K562 (cell line): Measurements from ENCODE around the gene SBF1. TPM values are rescaled to one million over a fixed set of nuclear protein-coding genes. Genes with fewer than 3 reads are reported as not detected.

Experiments used
- ATAC-seq: fragments of 200-7000 bp; cut with Tn5 transposase; 3 replicates; pipeline ENCODE4 v1.9.1; 2020; ENCODE audit warnings: moderate library complexity
- BruUV-seq: library from RNA; stranded (reverse); fragments of 400-500 nt; replicated peaks from 2 replicates; lab custom pipeline; 2021; lab: Mats Ljungman, UMichigan
- CTCF ChIA-PET: fragments of 300-600 bp; formaldehyde crosslinking; extraction: SDS; loops from one replicate; lab custom pipeline; 2021; ENCODE audit warnings: low intra/inter-chr PET ratio; lab: Yijun Ruan, JAX
- POLR2A ChIA-PET: fragments of 300-600, 350-650 bp; sonication (Branson Sonifier 250); formaldehyde crosslinking; extraction: SDS; loops from one replicate; lab custom pipeline; 2021; ENCODE audit warnings: antibody characterized with exemption, inconsistent platforms; lab: Yijun Ruan, JAX
- DNase-seq, 4 experiments: peaks; one replicate each; pipeline versions ENCODE4 v3.0.0 to v3.0.0-alpha.2; 2011 to 2018; ENCODE audit warnings: low spot score in 3 of 4, mixed read lengths in 3 of 4; ENCODE audit errors: extremely low read depth in 1 of 4
- FAIRE-seq: peaks from 2 replicates; lab custom pipeline; 2011; peaks lifted over from hg19 to GRCh38; lab: Jason Lieb, UNC
- H2AFZ ChIP-seq: 2 replicates; pipeline ENCODE4 v1.6.0; 2011; ENCODE audit warnings: low read depth, low read length, control low read depth, inconsistent platforms
- H3K27ac ChIP-seq: fragments of 200-600 bp; 3 replicates; pipeline ENCODE4 v1.8.0; 2011; ENCODE audit warnings: low read depth, mild to moderate bottlenecking, control low read depth, inconsistent platforms, low read length, moderate library complexity, mixed read lengths; ENCODE audit errors: extremely low read depth
- H3K27me3 ChIP-seq, 2 experiments: fragments of 300-600 bp in 1 of 2; 2 replicates in 1 of 2; 3 replicates in 1 of 2; pipeline versions ENCODE4 v1.6.0 to v1.8.0; 2011; ENCODE audit warnings: inconsistent platforms in 2 of 2, low read length in 2 of 2, mild to moderate bottlenecking in 1 of 2, mixed read lengths in 1 of 2, moderate library complexity in 1 of 2; ENCODE audit not compliant: control insufficient read depth in 2 of 2, insufficient read depth in 2 of 2
- H3K36me3 ChIP-seq: fragments of 300-600 bp; 3 replicates; pipeline ENCODE4 v1.8.0; 2011; ENCODE audit warnings: mild to moderate bottlenecking, low read length, inconsistent platforms; ENCODE audit not compliant: control insufficient read depth, insufficient read depth
- H3K4me1 ChIP-seq, 2 experiments: fragments of 200-600 bp in 1 of 2; replicated peaks in 1 of 2; 2 replicates in 1 of 2; 3 replicates in 1 of 2; pipeline versions ENCODE4 v1.5.1 to v1.8.0; 2011; ENCODE audit warnings: inconsistent platforms in 2 of 2, low read length in 2 of 2, mild to moderate bottlenecking in 1 of 2, mixed read lengths in 1 of 2, moderate library complexity in 1 of 2; ENCODE audit not compliant: control insufficient read depth in 2 of 2, insufficient read depth in 2 of 2
- H3K4me2 ChIP-seq: 2 replicates; pipeline ENCODE4 v1.6.1; 2011; ENCODE audit warnings: low read length, control low read depth, inconsistent platforms, mixed read lengths; ENCODE audit not compliant: insufficient read depth
- H3K4me3 ChIP-seq: fragments of 200-600 bp; sonication (generic), shearing (Covaris generic); 2 replicates; pipeline ENCODE4 v1.5.1; 2016; ENCODE audit warnings: control low read depth, inconsistent platforms
- H3K79me2 ChIP-seq: fragments of 200-600 bp; 3 replicates; pipeline ENCODE4 v1.8.0; 2011; ENCODE audit warnings: low read length, inconsistent platforms; ENCODE audit not compliant: control insufficient read depth, insufficient read depth
- H3K9ac ChIP-seq, 2 experiments: 2 replicates each; pipeline versions ENCODE4 v1.6.0 to v1.6.1; 2011; ENCODE audit warnings: low read depth in 2 of 2, low read length in 2 of 2, control low read depth in 1 of 2, inconsistent platforms in 1 of 2, mild to moderate bottlenecking in 1 of 2, mixed read lengths in 1 of 2; ENCODE audit not compliant: insufficient read depth in 1 of 2
- H3K9me1 ChIP-seq: one replicate; pipeline ENCODE4 v1.6.0; 2011; ENCODE audit warnings: inconsistent platforms, mild to moderate bottlenecking, low read length, moderate library complexity; ENCODE audit not compliant: control insufficient read depth, insufficient read depth
- H3K9me3 ChIP-seq: replicated peaks from 2 replicates; pipeline ENCODE4 v1.5.1; 2011; ENCODE audit warnings: low read depth, low read length, inconsistent platforms; ENCODE audit not compliant: control insufficient read depth, insufficient read depth
- H4K20me1 ChIP-seq: replicated peaks from 2 replicates; pipeline ENCODE4 v1.6.1; 2011; ENCODE audit warnings: low read length, inconsistent platforms, mixed read lengths; ENCODE audit not compliant: control insufficient read depth, insufficient read depth
- FOSL1 ChIP-seq: fragments of 200-800 bp; sonication (Bioruptor generic); conservative IDR thresholded peaks from 2 replicates; pipeline ENCODE4 v1.6.1; 2016; ENCODE audit warnings: missing genetic modification characterization, missing compliant biosample characterization
- JUND ChIP-seq, 2 experiments: IDR thresholded peaks; 2 replicates in 1 of 2; 3 replicates in 1 of 2; pipeline ENCODE4 v1.6.1; 2011; ENCODE audit warnings: borderline replicate concordance in 2 of 2, low read depth in 2 of 2, low read length in 2 of 2, improper control_type of control experiment in 1 of 2, missing biosample characterization in 1 of 2, missing genetic modification characterization in 1 of 2, missing genetic modification reagents in 1 of 2
- SIN3A ChIP-seq, 2 experiments: fragments of 150-350 bp in 1 of 2; IDR thresholded peaks; 2 replicates each; pipeline ENCODE4 v1.6.1; 2011 to 2016; ENCODE audit warnings: borderline replicate concordance in 2 of 2, low read depth in 2 of 2, low read length in 2 of 2, mild to moderate bottlenecking in 2 of 2, moderate library complexity in 2 of 2; ENCODE audit not compliant: control insufficient read depth in 1 of 2
- SMAD4 ChIP-seq: fragments of 250-450 bp; sonication (Bioruptor Pico); conservative IDR thresholded peaks from 2 replicates; pipeline ENCODE4 v1.8.0; 2021; ENCODE audit warnings: inconsistent platforms, mild to moderate bottlenecking, moderate library complexity
- TAF1 ChIP-seq: IDR thresholded peaks from 2 replicates; pipeline ENCODE4 v1.6.1; 2011; ENCODE audit warnings: mild to moderate bottlenecking, low read length, moderate library complexity; ENCODE audit not compliant: insufficient read depth, control insufficient read depth, severe bottlenecking; ENCODE audit errors: extremely low read depth
- ZBTB40 ChIP-seq, 2 experiments: fragments of 450-650 bp in 1 of 2; sonication (generic) in 1 of 2; formaldehyde crosslinking in 1 of 2; IDR thresholded peaks; 2 replicates each; pipeline versions ENCODE4 v1.7.1 to v1.9.0; 2016 to 2022; ENCODE audit warnings: inconsistent platforms in 1 of 2, mild to moderate bottlenecking in 1 of 2, missing genetic modification reagents in 1 of 2
- WGBS: fragments of 100-300 bp; shearing (Covaris generic); methylation state at CpG from one replicate; pipeline ENCODE4 v1.1.6; 2016; ENCODE audit warnings: low coverage, mixed read lengths; ENCODE audit not compliant: insufficient coverage; ENCODE audit errors: missing lambda C conversion rate; 5-methylcytosine and 5-hydroxymethylcytosine counted together
- in situ Hi-C: fragments of 300-500 bp; cut with MboI; formaldehyde crosslinking; loops from 4 replicates; pipeline ENCODE4 v1.15.0; 2018; ENCODE audit warnings: inconsistent platforms, mixed read lengths
- intact Hi-C: fragments of 100-400 bp; cut with micrococcal nuclease; formaldehyde crosslinking; loops from 2 replicates; pipeline ENCODE4 v1.14.2; 2022
- polyA plus RNA-seq, 8 experiments: library from polyadenylated mRNA; depleted of rRNA in 4 of 8; stranded (reverse) in 5 of 8; unstranded in 3 of 8; fragments of >200 nt; fragmentation: Nextera tagmentation in 2 of 8; fragmentation: Illumina TruSeq in 1 of 8; extraction: Ambion mirVana in 2 of 8; extraction: Trizol in 1 of 8; gene quantifications; 2 replicates each; pipeline versions ENCODE4 v1.2.1 to v1.2.3, GENCODE V29; 2011 to 2014; ENCODE audit warnings: inconsistent platforms in 1 of 8, missing spikeins in 1 of 8
- total RNA-seq, 7 experiments: library from RNA; depleted of rRNA in 6 of 7; stranded (reverse); fragments of >200 nt in 6 of 7; fragmentation: Illumina TruSeq in 2 of 7; extraction: Trizol in 2 of 7; gene quantifications; 2 replicates each; pipeline versions ENCODE4 v1.2.1 to v1.2.3, GENCODE V29; 2011 to 2021; ENCODE audit warnings: low replicate concordance in 1 of 7

The SBF1 gene
- total and polyA plus RNA-seq, 9 of the 15 experiments (the other 6 are each of a cell fraction or from before 2014, with no cell fraction given): 0.44 to 50.4 (median 11.4) TPM

DNA sequence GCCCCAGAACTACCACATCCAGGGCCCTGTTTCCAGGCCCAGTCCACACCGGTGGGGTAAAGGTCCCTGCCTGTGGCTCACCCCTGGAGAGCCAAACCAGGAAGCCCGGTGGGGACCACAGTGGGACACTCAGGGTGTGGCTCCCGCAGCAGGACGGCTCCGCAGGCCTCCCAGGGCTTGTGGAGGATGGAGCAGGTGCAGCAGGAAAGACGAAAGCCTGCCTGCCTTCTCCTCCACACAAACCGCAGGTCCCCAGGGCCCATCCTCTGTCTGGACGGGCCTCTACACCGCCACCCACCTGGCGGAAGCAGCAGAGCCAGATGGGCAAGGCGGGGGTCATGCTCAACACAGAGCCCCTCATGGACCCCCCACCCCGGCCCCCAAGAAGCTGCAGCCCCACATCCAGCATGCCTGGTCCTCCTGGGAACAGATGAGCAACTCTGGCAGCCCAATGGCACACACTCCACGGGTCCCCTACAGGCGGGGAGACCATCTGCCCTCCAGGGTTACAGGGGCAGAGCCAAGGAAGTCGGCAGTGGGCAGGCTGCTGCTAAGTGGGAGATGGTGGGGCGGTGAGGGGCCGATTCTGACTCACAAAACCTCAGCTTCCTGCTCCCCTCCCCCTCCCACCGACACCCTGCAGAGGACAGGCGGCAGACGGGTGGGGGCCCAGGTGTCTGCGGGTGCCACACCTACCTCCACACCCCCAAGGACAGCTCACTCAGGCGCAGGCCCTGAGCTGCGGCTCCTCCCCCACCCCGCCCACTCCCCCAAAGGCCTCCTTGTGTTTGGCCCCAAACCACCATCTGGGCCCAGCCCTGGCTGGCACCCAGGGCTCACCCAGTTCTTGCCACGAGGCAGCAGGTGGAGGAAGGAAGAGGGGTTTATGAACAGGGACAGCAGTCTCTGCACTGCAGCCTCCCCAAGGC lies 5.2 kb downstream of the SBF1 start:
- FAIRE-seq: no peak
- TF ChIP-seq SMAD4 (CRISPR knock-in tag) (peak; percentile 48; the same call in 1 of the 2 replicates), JUND (IDR thresholded peaks at IDR 0.05; ENCODE audit: borderline replicate concordance, low read depth, low read length) (peak; percentile 21; the same call in 1 of the 2 replicates), JUND (tag; IDR thresholded peaks at IDR 0.05; ENCODE audit: borderline replicate concordance, low read depth, low read length) (no peak; the same call in 2 of the 3 replicates), SIN3A (IDR thresholded peaks at IDR 0.05; ENCODE audit: borderline replicate concordance in 2 of 2, control insufficient read depth in 1 of 2, low read depth in 2 of 2, low read length in 2 of 2) (peak in 1 of 2 experiments; percentile 9; a peak in 1 of 4 replicates), TAF1 (no peak), FOSL1 (tag) (0 out of 2 replicates have a peak, but pooled peaks have one; percentile 16), ZBTB40 (IDR thresholded peaks at IDR 0.05) (no peak), ZBTB40 (CRISPR knock-in tag; IDR thresholded peaks at IDR 0.05) (no peak)

More for the DNA sequence above, 5.2 kb downstream of the SBF1 start:
- POLR2A ChIA-PET: interaction anchor here (0.6 to 1.2 kb wide), 4 partner anchors 10 to 916 kb away, joined by 3 to 4 read pairs (median 4); no protein-coding TSS in a partner anchor
- Histone ChIP-seq H3K27ac (no peak overlapping the region), H3K9ac (peak overlapping the region in 1 of 2 experiments; percentile 71; a peak in 2 of 4 replicates), H3K9me3 (no peaks in the 10 kb centered on the region), H3K4me2 (no peak overlapping the region), H2AFZ (no peak overlapping the region), H3K4me1 (peaks cover 25 to 41% of the 10 kb centered on the region in 2 experiments), H3K9me1 (peaks cover 8% of the 10 kb centered on the region), H3K4me3 (no peak overlapping the region), H3K27me3 (no peaks in the 10 kb centered on the region), H4K20me1 (peaks cover 37% of the 10 kb centered on the region), H3K79me2 (peaks cover 57% of the 10 kb centered on the region), H3K36me3 (peaks cover 24% of the 10 kb centered on the region; the same call in 1 of the 3 replicates)
- CTCF ChIA-PET: no interaction called here
- BruUV-seq: no TSS peak
- in situ Hi-C loops (no loop called here), intact Hi-C loops (no loop called here)
- DNase-seq (peak; percentile 77 to 83 (median 80)), ATAC-seq (peak; percentile 79)
- 3% methylated on average over 5 of the region's 25 CpGs for WGBS
